GM19351 (cell line): ENCODE measurements around the gene GTF2A1.

Experiments
- ATAC-seq: cut with Tn5 transposase; IDR thresholded peaks from one replicate; pipeline ENCODE4 v1.9.1; 2021; ENCODE audit warnings: mild to moderate bottlenecking, moderate library complexity; ENCODE audit not compliant: unreplicated experiment

Gene GTF2A1

DNA sequence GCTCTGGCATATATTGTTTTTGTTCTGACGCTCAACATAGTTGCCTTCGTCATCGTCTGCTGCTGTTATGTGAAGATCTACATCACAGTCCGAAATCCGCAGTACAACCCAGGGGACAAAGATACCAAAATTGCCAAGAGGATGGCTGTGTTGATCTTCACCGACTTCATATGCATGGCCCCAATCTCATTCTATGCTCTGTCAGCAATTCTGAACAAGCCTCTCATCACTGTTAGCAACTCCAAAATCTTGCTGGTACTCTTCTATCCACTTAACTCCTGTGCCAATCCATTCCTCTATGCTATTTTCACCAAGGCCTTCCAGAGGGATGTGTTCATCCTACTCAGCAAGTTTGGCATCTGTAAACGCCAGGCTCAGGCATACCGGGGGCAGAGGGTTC is 77.0 kb downstream of the GTF2A1 start:
- ATAC-seq: no peak

DNA sequence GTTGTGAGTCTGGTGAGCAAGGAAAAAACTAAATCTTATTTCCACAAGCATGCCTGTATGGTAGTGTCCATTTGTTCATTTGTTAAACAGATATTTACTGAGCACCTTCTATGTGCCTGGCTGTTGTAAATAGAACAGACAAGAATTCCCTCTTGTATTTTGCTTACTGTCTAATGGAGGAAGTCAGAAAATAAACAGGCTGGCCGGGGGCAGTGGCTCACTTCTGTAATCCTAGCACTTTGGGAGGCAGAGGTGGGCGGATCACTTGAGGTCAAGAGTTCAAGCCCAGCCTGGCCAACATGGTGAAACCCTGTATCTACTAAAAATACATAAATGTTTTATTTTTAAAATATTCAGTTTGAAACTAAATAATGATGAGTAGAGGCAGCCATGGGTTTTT is 79.3 kb downstream of the GTF2A1 start:
- ATAC-seq: no peak

DNA sequence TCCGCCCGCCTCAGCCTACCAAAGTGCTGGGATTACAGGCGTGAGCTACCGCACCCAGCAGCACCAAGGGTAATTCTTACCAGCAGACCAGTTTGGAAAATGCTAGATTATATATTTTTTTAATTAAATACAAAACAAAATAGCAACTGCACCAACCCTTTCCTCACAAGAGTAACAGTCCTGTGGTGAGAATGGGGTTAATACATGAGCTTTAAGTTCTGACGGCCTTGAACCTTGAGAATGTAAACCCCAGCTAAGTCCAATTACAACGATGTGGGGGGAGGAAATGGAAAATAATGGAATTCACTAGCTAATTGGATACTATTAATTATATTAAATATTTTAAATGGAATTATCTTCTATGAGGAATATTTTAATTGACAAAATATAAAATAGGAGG is 82.3 kb downstream of the GTF2A1 start:
- ATAC-seq: no peak

DNA sequence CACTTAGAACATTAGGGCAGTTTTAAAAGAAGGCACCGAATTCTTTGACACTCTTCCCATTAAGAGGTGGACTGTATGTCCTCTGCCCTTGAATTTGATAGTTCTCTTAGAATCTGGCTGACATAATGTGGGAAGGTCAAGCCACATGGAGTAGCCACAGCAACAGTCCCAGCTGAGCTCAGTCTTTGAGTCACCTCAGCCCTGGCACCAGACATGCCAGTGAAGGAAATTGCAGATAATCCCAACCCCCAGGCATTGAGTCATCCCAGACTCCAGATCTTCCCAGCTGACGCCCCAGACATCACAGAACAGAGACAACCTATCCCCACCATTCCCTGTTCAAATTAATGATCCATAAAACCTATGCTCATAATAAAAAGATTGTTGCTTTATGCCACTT is 83.4 kb downstream of the GTF2A1 start:
- no peak for ATAC-seq

- ATAC-seq: no peak
Observed at GRCh38 chr14:81133400-81133799, 87.4 kb downstream of the GTF2A1 start.

DNA sequence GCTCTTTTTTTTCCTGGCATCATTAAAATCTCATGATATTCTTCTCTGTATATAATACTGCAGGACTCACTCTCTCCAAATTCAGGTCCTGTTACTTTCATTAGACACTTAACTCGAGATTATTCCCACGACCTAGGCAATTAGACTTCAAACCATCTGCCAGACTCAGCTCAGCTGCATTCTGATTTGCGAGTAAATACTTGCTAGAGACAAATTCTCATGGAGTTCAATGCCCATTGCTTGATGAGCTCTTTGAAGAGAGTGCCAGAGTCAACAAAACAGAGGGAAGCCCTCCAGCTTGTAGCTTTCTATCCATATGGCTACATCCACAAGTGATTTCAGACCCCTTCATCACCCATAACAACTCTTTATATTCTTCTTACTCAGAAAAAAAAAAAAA is 88.3 kb downstream of the GTF2A1 start:
- no peak for ATAC-seq

DNA sequence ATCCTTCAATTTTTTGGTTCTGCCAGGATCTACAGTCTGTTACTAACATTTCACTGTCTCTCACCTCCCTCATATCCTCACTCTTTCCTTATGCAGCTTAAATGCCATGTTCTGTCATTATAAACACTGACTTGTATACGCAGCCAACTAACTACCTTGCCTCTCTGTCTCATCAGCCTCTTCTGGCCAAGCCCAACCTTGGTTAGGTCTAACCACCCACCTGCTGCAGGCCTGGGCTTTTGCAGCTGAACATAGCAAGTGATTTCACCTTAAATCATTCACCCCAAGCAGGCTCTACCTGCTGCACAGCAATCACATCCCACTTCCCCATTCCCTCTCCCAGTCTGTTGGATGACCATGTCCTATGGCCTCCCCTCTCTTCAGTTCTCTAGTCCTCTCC is 91.5 kb downstream of the GTF2A1 start:
- ATAC-seq: no peak

GRCh38 chr14:81127785-81128184 is 93.0 kb downstream of the GTF2A1 start:
- no peak for ATAC-seq

DNA sequence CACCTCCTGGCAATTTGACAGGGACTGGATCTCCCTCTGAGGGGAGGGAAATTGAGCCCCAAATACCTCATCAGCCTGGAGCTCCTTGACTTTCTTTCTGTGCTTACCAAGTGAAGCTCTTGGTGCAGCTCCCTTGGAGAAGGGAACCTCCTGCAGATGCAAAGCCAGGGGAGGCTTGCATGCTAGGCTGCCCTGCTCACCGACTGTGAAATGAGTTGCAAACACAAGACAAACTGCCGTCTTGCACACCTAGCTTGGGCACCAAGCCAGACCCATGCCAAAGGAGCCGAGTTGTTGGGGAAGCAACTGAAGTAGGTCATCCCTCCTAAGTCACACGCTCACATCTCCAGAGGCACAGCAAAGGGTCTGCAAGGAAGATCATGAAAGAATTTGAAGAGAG is 95.2 kb downstream of the GTF2A1 start:
- no peak for ATAC-seq
